Measurements from ENCODE around the gene FYTTD1.
A peak's percentile ranks its signal among the peaks of the same experiment; 100 is the strongest.

The FYTTD1 gene

GRCh38 chr3:197820550-197821335, 71.1 kb downstream of the FYTTD1 start:
- TF ChIP-seq CTCF (IDR thresholded peaks at IDR 0.05) (no peak), ZFX (IDR thresholded peaks at IDR 0.05; ENCODE audit: borderline replicate concordance) (no peak)
- H3K27ac ChIP-seq, result peak overlapping the region; percentile 71

GRCh38 chr3:197829397-197830045, 79.8 kb downstream of the FYTTD1 start:
- TF ChIP-seq CTCF (IDR thresholded peaks at IDR 0.05) (no peak), ZFX (IDR thresholded peaks at IDR 0.05; ENCODE audit: borderline replicate concordance) (no peak)
- no peak overlapping the region for H3K27ac ChIP-seq

- no peak overlapping the region for H3K27ac ChIP-seq
- TF ChIP-seq ZFX (IDR thresholded peaks at IDR 0.05; ENCODE audit: borderline replicate concordance) (no peak), CTCF (IDR thresholded peaks at IDR 0.05) (no peak)
Measured at GRCh38 chr3:197830308-197830966, 80.8 kb downstream of the FYTTD1 start.

- TF ChIP-seq ZFX (IDR thresholded peaks at IDR 0.05; ENCODE audit: borderline replicate concordance) (no peak), CTCF (IDR thresholded peaks at IDR 0.05) (no peak)
- no peak overlapping the region for H3K27ac ChIP-seq
Measured at GRCh38 chr3:197830967-197831313, 81.3 kb downstream of the FYTTD1 start.

GRCh38 chr3:197833930-197834715, 84.4 kb downstream of the FYTTD1 start:
- TF ChIP-seq ZFX (IDR thresholded peaks at IDR 0.05; ENCODE audit: borderline replicate concordance) (no peak), CTCF (IDR thresholded peaks at IDR 0.05) (no peak)
- H3K27ac ChIP-seq, result no peak overlapping the region

- TF ChIP-seq ZFX (IDR thresholded peaks at IDR 0.05; ENCODE audit: borderline replicate concordance), result no peak
- no peak for TF ChIP-seq CTCF (IDR thresholded peaks at IDR 0.05)
- no peak overlapping the region for H3K27ac ChIP-seq
Measured at GRCh38 chr3:197835509-197835908, 85.8 kb downstream of the FYTTD1 start.
